Sciatic nerve (tissue), 1 donor: ENCODE results near the gene ALDH3B2. TPM values are rescaled to one million over a fixed set of nuclear protein-coding genes. Genes with fewer than 3 reads are reported as not detected.

Experiments used
- total RNA-seq: library from RNA; stranded (reverse); fragmentation: NEBNext Ultra II Directional; extraction: Animal tissue kit (Norgen Biotek cat#: 25700); gene quantifications from one replicate; pipeline ENCODE4 v1.2.1, GENCODE V29; 2021
- donor health status: DM: no; HTN: no; CAD: no.

ALDH3B2 gene
- total RNA-seq, 1 donor from 2014 or later = not detected

Other genes with a start within 250 kb of the ALDH3B2 start
- 30.8 TPM for gene RPS6KB2, start 246.1 kb downstream of the ALDH3B2 start, total RNA-seq
- gene PTPRCAP, start 236.9 kb downstream of the ALDH3B2 start, total RNA-seq = 4.2 TPM
- gene CORO1B, start 231.1 kb downstream of the ALDH3B2 start, total RNA-seq = 59.8 TPM
- gene GPR152, start 221.9 kb downstream of the ALDH3B2 start, total RNA-seq = not detected
- 2.5 TPM for gene CABP4, start 219.3 kb downstream of the ALDH3B2 start, total RNA-seq
- 49.9 TPM for gene TMEM134, start 205.4 kb downstream of the ALDH3B2 start, total RNA-seq
- gene AIP, start 191.6 kb downstream of the ALDH3B2 start, total RNA-seq = 72.0 TPM
- 80.0 TPM for gene PITPNM1, start 169.3 kb downstream of the ALDH3B2 start, total RNA-seq
- gene CDK2AP2, start 166.5 kb downstream of the ALDH3B2 start, total RNA-seq = 73.6 TPM
- gene CABP2, start 151.2 kb downstream of the ALDH3B2 start, total RNA-seq = not detected
- gene GSTP1, start 90.8 kb downstream of the ALDH3B2 start, total RNA-seq = 329 TPM
- gene NDUFV1, start 67.7 kb downstream of the ALDH3B2 start, total RNA-seq = 126 TPM
- 7.8 TPM for gene NUDT8, start 44.7 kb downstream of the ALDH3B2 start, total RNA-seq
- gene TBX10, start 34.9 kb downstream of the ALDH3B2 start, total RNA-seq = not detected
- gene ACY3, start 23.9 kb downstream of the ALDH3B2 start, total RNA-seq = 0.45 TPM